ENCODE measurements around the gene GPR55. TPM values are rescaled to one million over a fixed set of nuclear protein-coding genes. Genes with fewer than 3 reads are reported as not detected.

GPR55 gene
- total RNA-seq, 1 experiment from 2014 or later, result not detected

- intact Hi-C loops (cut with micrococcal nuclease; ENCODE audit: unreplicated experiment), result no loop called here
- Mint-ChIP-seq H3K27me3 (ENCODE audit: insufficient read depth, unreplicated experiment) (no peaks in the 10 kb centered on the region), H3K4me3 (ENCODE audit: unreplicated experiment) (no peak overlapping the region), H3K9me3 (ENCODE audit: unreplicated experiment) (no peaks in the 10 kb centered on the region), H3K27ac (ENCODE audit: unreplicated experiment) (no peak overlapping the region), H3K36me3 (ENCODE audit: insufficient read depth, unreplicated experiment) (no peaks in the 10 kb centered on the region), H3K4me1 (ENCODE audit: low read depth, unreplicated experiment) (no peaks in the 10 kb centered on the region)
- CTCF ChIA-PET, result no interaction called here
- no TSS peak for BruUV-seq (replicated peaks)
- H3K4me1 ChIP-seq, result no peaks in the 10 kb centered on the region
- POLR2A ChIA-PET, result no interaction called here
- H3K27me3 ChIP-seq (replicated peaks; ENCODE audit: control insufficient read depth, insufficient read depth, low read length), result no peaks in the 10 kb centered on the region
- H3K9me3 ChIP-seq, result no peaks in the 10 kb centered on the region
- no peak overlapping the region for H3K4me3 ChIP-seq (ENCODE audit: low read depth, low read length)
- TF ChIP-seq CTCF (IDR thresholded peaks at IDR 0.05; ENCODE audit: insufficient read depth in 1 of 2, low read depth in 1 of 2, low read length in 1 of 2, severe bottlenecking in 1 of 2, unreplicated experiment in 1 of 2), result no peak
- no peak for DNase-seq
- H3K36me3 ChIP-seq (ENCODE audit: control insufficient read depth, insufficient read depth, low read length), result no peaks in the 10 kb centered on the region
Measured at GRCh38 chr2:230949966-230950873, 25.2 kb upstream of the GPR55 start.

GRCh38 chr2:230947908-230948365, 22.9 kb upstream of the GPR55 start:
- intact Hi-C loops (cut with micrococcal nuclease; ENCODE audit: unreplicated experiment), result no loop called here
- Histone ChIP-seq H3K4me1 (no peaks in the 10 kb centered on the region), H3K27me3 (replicated peaks; ENCODE audit: control insufficient read depth, insufficient read depth, low read length) (no peaks in the 10 kb centered on the region), H3K36me3 (ENCODE audit: control insufficient read depth, insufficient read depth, low read length) (no peaks in the 10 kb centered on the region), H3K4me3 (ENCODE audit: low read depth, low read length) (no peak overlapping the region), H3K9me3 (no peaks in the 10 kb centered on the region)
- ChIA-PET CTCF (interaction anchor here (0.6 kb wide), 1 partner anchor 36 kb away, joined by 3 read pairs; no protein-coding TSS in a partner anchor), POLR2A (no interaction called here)
- no peak for DNase-seq
- Mint-ChIP-seq H3K9me3 (ENCODE audit: unreplicated experiment) (no peaks in the 10 kb centered on the region), H3K4me1 (ENCODE audit: low read depth, unreplicated experiment) (no peaks in the 10 kb centered on the region), H3K27me3 (ENCODE audit: insufficient read depth, unreplicated experiment) (no peaks in the 10 kb centered on the region), H3K27ac (ENCODE audit: unreplicated experiment) (no peak overlapping the region), H3K36me3 (ENCODE audit: insufficient read depth, unreplicated experiment) (no peaks in the 10 kb centered on the region), H3K4me3 (ENCODE audit: unreplicated experiment) (no peak overlapping the region)
- no peak for TF ChIP-seq CTCF (IDR thresholded peaks at IDR 0.05; ENCODE audit: insufficient read depth in 1 of 2, low read depth in 1 of 2, low read length in 1 of 2, severe bottlenecking in 1 of 2, unreplicated experiment in 1 of 2)
- BruUV-seq (replicated peaks), result no TSS peak

GRCh38 chr2:230947235-230947576, 22.2 kb upstream of the GPR55 start:
- H3K4me1 Mint-ChIP-seq (ENCODE audit: low read depth, unreplicated experiment), result no peaks in the 10 kb centered on the region
- POLR2A ChIA-PET, result no interaction called here
- intact Hi-C loops (cut with micrococcal nuclease; ENCODE audit: unreplicated experiment), result no loop called here
- no peaks in the 10 kb centered on the region for H3K36me3 Mint-ChIP-seq (ENCODE audit: insufficient read depth, unreplicated experiment)
- no peaks in the 10 kb centered on the region for H3K36me3 ChIP-seq (ENCODE audit: control insufficient read depth, insufficient read depth, low read length)
- CTCF ChIA-PET, result interaction anchor here (0.6 kb wide), 1 partner anchor 36 kb away, joined by 3 read pairs; no protein-coding TSS in a partner anchor
- no peaks in the 10 kb centered on the region for H3K27me3 ChIP-seq (replicated peaks; ENCODE audit: control insufficient read depth, insufficient read depth, low read length)
- H3K9me3 Mint-ChIP-seq (ENCODE audit: unreplicated experiment), result no peaks in the 10 kb centered on the region
- no peaks in the 10 kb centered on the region for H3K27me3 Mint-ChIP-seq (ENCODE audit: insufficient read depth, unreplicated experiment)
- TF ChIP-seq CTCF (IDR thresholded peaks at IDR 0.05; ENCODE audit: insufficient read depth in 1 of 2, low read depth in 1 of 2, low read length in 1 of 2, severe bottlenecking in 1 of 2, unreplicated experiment in 1 of 2), result no peak
- DNase-seq, result no peak
- no peak overlapping the region for H3K4me3 ChIP-seq (ENCODE audit: low read depth, low read length)
- no peaks in the 10 kb centered on the region for H3K9me3 ChIP-seq
- no TSS peak for BruUV-seq (replicated peaks)
- no peaks in the 10 kb centered on the region for H3K4me1 ChIP-seq
- no peak overlapping the region for H3K27ac Mint-ChIP-seq (ENCODE audit: unreplicated experiment)
- H3K4me3 Mint-ChIP-seq (ENCODE audit: unreplicated experiment), result no peak overlapping the region
